SU-DHL-6 (cell line): ENCODE data around the gene PPA2.

Experiments
- H2AFZ ChIP-seq: fragments of 200-600 bp; sonication (generic); 2 replicates; pipeline ENCODE4 v1.6.1; 2014; ENCODE audit warnings: low read depth, mild to moderate bottlenecking, moderate library complexity, mixed read lengths, antibody characterized with exemption, low read length; ENCODE audit not compliant: severe bottlenecking
- H3F3A ChIP-seq: fragments of 200-600 bp; shearing (Covaris generic); 2 replicates; pipeline ENCODE4 v1.6.0; 2016; ENCODE audit warnings: antibody characterized with exemption, mild to moderate bottlenecking; ENCODE audit not compliant: insufficient read depth
- H3K27ac ChIP-seq: fragments of 200-600 bp; sonication (generic); 2 replicates; pipeline ENCODE4 v1.5.1; 2016; ENCODE audit warnings: low read depth, mild to moderate bottlenecking, low read length, moderate library complexity, mixed read lengths
- H3K27me3 ChIP-seq: fragments of 200-600 bp; sonication (generic), shearing (Covaris generic); 2 replicates; pipeline ENCODE4 v1.6.0; 2014; ENCODE audit warnings: mild to moderate bottlenecking, low read length
- H3K36me3 ChIP-seq: fragments of 200-600 bp; sonication (generic); 2 replicates; pipeline ENCODE4 v1.6.1; 2014; ENCODE audit warnings: mild to moderate bottlenecking, low read length, mixed read lengths
- H3K4me2 ChIP-seq: fragments of 300-600, 200-600 bp; shearing (Covaris generic), sonication (generic); 2 replicates; pipeline ENCODE4 v1.6.0; 2014; ENCODE audit warnings: low read length, low read depth, mild to moderate bottlenecking; ENCODE audit not compliant: poor library complexity, severe bottlenecking
- H3K4me3 ChIP-seq: fragments of 200-600 bp; sonication (generic); 2 replicates; pipeline ENCODE4 v1.5.1; 2014; ENCODE audit warnings: antibody characterized with exemption, low read length, mild to moderate bottlenecking, mixed read lengths; ENCODE audit not compliant: insufficient read depth, poor library complexity, severe bottlenecking
- H3K79me2 ChIP-seq: fragments of 200-600 bp; sonication (generic); 2 replicates; pipeline ENCODE4 v1.6.1; 2014; ENCODE audit warnings: mild to moderate bottlenecking, low read length, moderate library complexity; ENCODE audit not compliant: insufficient read depth
- H3K9ac ChIP-seq: fragments of 200-600 bp; sonication (generic); 2 replicates; pipeline ENCODE4 v1.7.0; 2014; ENCODE audit warnings: mild to moderate bottlenecking, low read length
- H3K9me2 ChIP-seq: fragments of 200-600 bp; sonication (generic); replicated peaks from 2 replicates; pipeline ENCODE4 v1.6.1; 2014; ENCODE audit warnings: low read length; ENCODE audit not compliant: insufficient read depth
- H3K9me3 ChIP-seq: fragments of 200-600 bp; sonication (generic); 2 replicates; pipeline ENCODE4 v1.6.1; 2014; ENCODE audit warnings: low read length, mixed read lengths; ENCODE audit not compliant: insufficient read depth
- H4K20me1 ChIP-seq: fragments of 200-600 bp; sonication (generic); 2 replicates; pipeline ENCODE4 v1.6.1; 2014; ENCODE audit warnings: low read depth, mild to moderate bottlenecking, antibody characterized with exemption, low read length, moderate library complexity, mixed read lengths
- CTCF ChIP-seq: fragments of 200-600 bp; sonication (generic); IDR thresholded peaks from one replicate; pipeline ENCODE4 v1.5.1; 2017; ENCODE audit warnings: antibody characterized with exemption, mild to moderate bottlenecking, low read length, moderate library complexity; ENCODE audit not compliant: insufficient read depth, poor library complexity, severe bottlenecking
- EZH2phosphoT487 ChIP-seq: fragments of 200-600 bp; sonication (generic), shearing (Covaris generic); conservative IDR thresholded peaks from 2 replicates; pipeline ENCODE4 v1.6.1; 2018; ENCODE audit warnings: mild to moderate bottlenecking, antibody characterized with exemption, low read length, moderate library complexity, mixed read lengths

Gene PPA2

DNA sequence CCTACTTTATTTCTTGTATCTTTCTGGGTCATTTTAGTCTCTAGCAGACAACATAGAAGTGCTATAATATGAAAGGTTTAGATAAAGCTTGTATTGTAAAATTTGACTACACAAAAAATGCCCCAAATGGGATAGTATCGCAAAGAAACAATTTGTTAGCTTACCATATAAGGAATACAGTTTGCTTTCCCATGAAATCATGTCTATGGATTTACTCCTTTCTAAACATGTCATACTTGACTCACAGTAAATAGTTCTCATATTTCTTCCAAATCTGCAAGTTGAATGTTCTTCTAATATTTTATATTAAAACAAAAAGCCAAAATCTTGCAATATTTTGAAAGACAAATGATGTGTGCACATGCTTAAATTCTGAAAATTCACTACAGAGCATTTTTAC is 103.9 kb downstream of the PPA2 start:
- no peaks in the 10 kb centered on the region for H3K9me2 ChIP-seq
- H3F3A ChIP-seq = no peaks in the 10 kb centered on the region
- no peak for TF ChIP-seq EZH2phosphoT487
- no peak for TF ChIP-seq CTCF
- H3K9ac ChIP-seq = no peak overlapping the region
- H3K79me2 ChIP-seq = no peaks in the 10 kb centered on the region
- H2AFZ ChIP-seq = no peak overlapping the region
- no peak overlapping the region for H3K4me2 ChIP-seq
- no peaks in the 10 kb centered on the region for H3K36me3 ChIP-seq
- H3K27me3 ChIP-seq = no peaks in the 10 kb centered on the region
- no peak overlapping the region for H3K4me3 ChIP-seq
- H3K27ac ChIP-seq = no peak overlapping the region
- no peaks in the 10 kb centered on the region for H3K9me3 ChIP-seq
- no peaks in the 10 kb centered on the region for H4K20me1 ChIP-seq

DNA sequence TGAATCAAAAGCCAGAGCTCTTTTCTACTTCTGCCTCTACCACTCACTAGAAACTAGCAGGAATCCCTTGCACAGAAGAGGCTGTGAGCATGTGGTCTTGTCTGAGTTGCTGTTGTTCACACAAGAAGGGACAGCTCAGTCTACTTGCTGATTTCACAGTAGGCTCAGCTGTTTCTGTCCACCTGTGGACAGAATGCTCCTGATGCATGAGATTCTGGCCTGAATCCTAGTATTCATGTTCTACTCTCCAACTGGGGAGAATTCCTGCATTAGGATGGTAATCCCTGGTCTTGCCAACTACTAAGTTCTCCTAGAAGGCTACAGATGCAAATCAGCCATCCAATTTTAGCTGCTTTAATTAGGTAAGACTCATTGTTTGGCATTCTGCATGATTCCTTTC is 112.8 kb downstream of the PPA2 start:
- Histone ChIP-seq H3K4me3 (no peak overlapping the region), H3K9me3 (no peaks in the 10 kb centered on the region), H3K27me3 (no peaks in the 10 kb centered on the region), H3F3A (no peaks in the 10 kb centered on the region), H2AFZ (no peak overlapping the region), H3K9me2 (no peaks in the 10 kb centered on the region), H3K79me2 (no peaks in the 10 kb centered on the region), H3K27ac (no peak overlapping the region), H4K20me1 (no peaks in the 10 kb centered on the region), H3K36me3 (no peaks in the 10 kb centered on the region), H3K9ac (no peak overlapping the region), H3K4me2 (no peak overlapping the region)
- TF ChIP-seq CTCF = no peak
- no peak for TF ChIP-seq EZH2phosphoT487

- Histone ChIP-seq H3F3A (no peaks in the 10 kb centered on the region), H3K27ac (no peak overlapping the region)
These were observed 116.4 kb downstream of the PPA2 start for GRCh38 chr4:105357258-105357980.

More at GRCh38 chr4:105357258-105357980, 116.4 kb downstream of the PPA2 start:
- Histone ChIP-seq H3K9me3 (no peaks in the 10 kb centered on the region), H3K79me2 (no peaks in the 10 kb centered on the region), H2AFZ (no peak overlapping the region), H3K4me3 (no peak overlapping the region), H3K36me3 (no peaks in the 10 kb centered on the region), H3K4me2 (no peak overlapping the region), H3K9me2 (no peaks in the 10 kb centered on the region), H3K27me3 (no peaks in the 10 kb centered on the region), H4K20me1 (no peaks in the 10 kb centered on the region), H3K9ac (no peak overlapping the region)
- TF ChIP-seq EZH2phosphoT487 = no peak
- no peak for TF ChIP-seq CTCF
